HG03342 (cell line): ENCODE results near the gene FCAMR.

Experiments used
- ATAC-seq: cut with Tn5 transposase; IDR thresholded peaks from one replicate; pipeline ENCODE4 v1.9.1; 2021; ENCODE audit warnings: mild to moderate bottlenecking, moderate library complexity; ENCODE audit not compliant: unreplicated experiment

Gene FCAMR

DNA sequence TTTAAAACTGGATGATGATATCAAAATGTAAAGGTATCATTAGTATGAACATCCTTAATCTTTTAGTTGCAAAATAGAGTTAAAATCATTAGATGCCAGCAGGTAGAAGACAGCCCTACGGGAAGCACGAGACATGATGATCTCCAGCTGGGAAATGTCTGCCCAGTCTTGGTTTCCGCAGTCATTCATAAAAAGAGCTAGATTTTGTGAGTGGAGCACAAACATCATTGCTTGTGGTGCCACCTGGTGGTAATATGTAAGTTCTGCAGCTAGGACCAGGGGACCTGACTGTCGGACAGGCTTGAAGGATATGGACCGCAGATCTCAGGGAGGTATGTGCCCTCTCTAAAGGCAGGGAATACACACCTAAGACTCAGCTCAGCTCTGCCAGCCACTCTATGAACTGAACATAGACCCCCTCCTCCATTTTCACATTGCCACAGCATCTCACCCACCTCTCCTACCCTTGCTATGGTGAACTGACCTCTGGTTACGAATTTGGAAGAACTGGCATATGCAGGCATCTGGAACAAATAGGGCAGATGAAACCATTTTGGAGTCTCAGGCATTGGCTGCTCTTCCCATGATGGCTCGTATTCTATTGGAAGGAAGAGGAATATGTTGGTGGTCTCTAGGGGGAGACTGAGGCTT, 57.7 kb downstream of the FCAMR start:
- no peak for ATAC-seq

DNA sequence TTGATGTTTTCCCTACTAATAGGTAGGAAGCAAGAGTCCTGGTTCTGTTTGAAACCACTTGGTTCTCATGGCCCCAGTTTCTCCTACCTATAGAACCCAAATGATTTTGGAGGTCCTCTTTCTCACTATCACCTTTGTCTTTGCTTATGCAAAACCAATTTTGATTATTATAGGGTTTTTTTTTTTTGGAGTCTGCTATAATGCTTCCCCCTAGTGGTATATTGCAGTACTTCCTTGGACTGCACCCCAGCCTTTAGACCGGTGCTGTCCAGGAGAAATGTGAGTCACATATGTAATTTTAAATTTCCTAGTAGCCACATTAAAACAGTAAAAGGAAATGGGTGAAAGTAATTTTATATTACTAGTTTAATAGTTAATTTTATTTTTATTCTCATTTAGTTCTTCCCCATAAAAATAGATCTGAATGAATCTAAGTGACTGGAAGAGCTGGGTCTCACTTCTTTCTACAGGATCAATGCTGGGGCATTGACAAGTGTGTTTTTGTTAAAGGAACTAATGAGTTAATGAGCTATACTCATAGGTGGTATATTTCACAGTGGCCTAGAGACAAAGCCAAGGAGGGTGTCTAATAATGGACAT, 59.1 kb downstream of the FCAMR start:
- ATAC-seq = no peak

DNA sequence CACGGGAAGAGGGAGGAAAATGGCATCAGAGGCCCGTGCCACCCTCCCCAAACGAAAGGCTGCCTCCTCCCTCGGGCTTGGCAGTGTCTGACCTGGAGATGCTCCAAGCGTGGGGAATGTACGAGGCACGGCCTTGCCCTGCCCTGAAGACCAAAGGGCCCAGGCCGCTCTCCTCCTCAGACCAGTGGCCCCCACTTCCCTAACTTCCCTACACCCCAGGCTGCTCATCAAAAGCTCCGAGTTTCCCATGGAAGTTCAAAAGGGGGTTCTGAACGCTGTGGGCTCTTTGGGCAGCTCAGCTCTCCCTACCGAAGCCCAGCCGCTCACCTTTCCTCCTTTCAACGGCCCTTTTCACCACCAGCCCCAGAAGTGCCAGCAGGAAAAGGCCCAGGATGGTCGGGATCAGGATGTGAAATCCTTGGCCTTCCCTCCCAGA, 60.4 kb downstream of the FCAMR start:
- ATAC-seq = no peak

DNA sequence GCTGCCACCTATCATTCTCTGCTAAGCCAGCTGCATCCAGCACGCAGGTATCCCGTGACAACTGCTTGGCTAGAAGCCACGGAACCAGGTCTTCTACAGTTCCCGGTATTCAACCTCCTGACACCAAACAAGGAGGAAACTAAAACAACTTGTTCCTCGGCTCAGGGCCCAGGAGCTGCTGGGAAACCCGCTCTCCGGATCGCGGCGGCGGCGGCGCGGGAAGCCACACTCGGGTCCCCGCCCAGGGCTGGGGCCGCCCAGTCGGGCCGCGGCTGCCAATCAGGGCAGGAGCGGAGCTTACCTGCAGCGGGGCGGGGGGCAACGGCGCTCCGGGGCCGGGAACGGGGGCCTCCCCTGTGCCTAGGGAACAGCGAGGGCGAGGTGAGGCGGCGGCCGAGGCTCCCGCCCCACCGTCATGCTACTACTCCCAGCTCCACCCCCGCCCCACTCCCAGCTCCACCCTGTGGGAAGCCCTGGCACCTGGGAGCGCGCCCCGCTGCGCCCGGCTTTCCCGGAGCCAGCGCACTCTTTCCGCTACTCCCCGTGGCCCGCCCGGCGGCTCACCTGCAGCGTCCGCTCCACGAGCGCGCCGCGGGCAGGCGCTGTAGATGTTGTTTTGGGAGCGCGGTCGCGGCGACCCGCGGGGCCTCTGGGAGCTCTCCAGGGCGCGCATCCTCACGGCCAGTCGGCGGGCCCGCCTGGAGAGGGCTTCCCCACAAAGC, 60.9 kb downstream of the FCAMR start:
- no peak for ATAC-seq

DNA sequence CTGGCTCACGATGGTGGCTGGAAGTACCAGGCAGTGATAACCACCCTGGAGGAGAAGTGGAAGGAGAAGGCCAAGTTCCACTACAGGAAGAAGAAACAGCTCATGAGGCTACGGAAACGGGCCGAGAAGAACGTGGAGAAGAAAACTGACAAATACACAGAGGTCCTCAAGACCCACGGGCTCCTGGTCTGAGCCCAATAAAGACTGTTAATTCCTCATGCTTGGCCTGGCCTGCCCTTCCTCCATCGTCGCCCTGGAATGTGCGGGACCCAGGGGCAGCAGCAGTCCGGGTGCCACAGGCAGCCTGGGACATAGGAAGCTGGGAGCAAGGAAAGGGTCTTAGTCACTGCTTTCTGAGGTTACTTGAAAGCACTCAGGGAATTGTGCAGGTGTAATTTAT, 62.2 kb downstream of the FCAMR start:
- ATAC-seq = no peak
